HG02678 (cell line): ENCODE measurements around the gene TTLL13.

Experiments
- ATAC-seq: cut with Tn5 transposase; IDR thresholded peaks from one replicate; pipeline ENCODE4 v1.9.1; 2021; ENCODE audit warnings: mild to moderate bottlenecking, moderate library complexity; ENCODE audit not compliant: unreplicated experiment

TTLL13 gene

DNA sequence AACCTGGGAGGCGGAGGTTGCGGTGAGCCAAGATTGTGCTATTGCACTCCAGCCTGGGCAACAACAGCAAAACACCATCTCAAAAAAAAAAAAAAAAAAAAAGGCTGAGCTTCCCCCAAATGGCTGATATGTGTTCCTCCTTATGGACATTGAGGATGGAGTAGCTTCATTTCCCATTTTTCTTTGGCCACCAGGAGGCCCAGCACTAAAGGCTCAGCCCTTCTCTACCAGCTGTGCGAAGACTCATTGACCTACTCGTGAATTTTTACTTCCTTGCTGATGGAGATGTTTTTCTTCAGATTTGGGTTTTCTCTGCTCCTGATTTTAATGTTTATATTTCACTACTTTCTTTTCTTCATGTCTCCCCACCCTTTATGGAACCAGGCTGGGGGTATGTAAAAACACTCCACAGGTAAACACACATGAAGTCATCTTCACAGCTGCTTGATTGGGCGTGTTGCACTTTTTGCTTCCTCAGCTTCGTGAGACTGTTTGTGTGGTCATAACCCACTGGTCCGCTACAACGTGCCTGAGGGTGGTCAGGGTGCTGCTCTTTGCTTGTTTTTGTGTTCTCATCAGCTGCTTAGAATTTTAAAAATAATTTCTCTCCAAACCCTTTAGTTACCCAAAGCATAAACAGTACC, 34.7 kb upstream of the TTLL13 start:
- no peak for ATAC-seq

DNA sequence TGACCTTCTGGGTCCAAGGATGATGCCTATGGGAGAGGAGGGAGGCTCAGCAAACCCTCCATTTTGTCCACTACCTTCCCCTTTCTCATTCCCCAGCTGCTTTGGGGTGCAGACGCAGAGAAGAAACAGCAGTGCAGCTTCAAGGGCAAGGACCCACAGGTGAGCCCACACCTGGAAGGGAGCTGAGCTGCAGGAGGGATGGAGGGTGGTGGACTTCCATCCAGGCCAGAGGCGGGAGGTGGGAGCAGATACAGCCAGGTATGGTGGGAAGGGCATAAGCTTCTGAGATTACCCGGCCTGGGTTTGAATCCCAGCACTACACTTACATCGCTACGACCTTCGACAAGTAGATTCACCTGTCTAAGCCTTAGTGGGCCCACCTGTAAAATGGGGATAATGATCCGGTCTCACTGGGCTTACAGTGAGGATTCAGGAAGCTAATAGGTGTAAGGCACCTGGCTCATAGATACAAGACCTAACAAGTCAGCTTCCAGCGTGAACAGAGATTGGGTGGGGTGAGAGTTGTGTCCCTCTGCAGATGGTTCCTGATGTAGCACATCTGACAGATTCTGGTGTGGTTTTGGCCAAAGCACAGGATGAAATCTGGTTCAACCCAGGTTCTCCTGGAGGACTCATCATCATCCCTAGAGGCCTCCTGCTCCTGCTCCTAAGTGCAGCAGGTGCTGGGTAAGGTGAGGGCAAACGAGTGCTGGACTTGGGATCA, 31.5 kb upstream of the TTLL13 start:
- no peak for ATAC-seq

DNA sequence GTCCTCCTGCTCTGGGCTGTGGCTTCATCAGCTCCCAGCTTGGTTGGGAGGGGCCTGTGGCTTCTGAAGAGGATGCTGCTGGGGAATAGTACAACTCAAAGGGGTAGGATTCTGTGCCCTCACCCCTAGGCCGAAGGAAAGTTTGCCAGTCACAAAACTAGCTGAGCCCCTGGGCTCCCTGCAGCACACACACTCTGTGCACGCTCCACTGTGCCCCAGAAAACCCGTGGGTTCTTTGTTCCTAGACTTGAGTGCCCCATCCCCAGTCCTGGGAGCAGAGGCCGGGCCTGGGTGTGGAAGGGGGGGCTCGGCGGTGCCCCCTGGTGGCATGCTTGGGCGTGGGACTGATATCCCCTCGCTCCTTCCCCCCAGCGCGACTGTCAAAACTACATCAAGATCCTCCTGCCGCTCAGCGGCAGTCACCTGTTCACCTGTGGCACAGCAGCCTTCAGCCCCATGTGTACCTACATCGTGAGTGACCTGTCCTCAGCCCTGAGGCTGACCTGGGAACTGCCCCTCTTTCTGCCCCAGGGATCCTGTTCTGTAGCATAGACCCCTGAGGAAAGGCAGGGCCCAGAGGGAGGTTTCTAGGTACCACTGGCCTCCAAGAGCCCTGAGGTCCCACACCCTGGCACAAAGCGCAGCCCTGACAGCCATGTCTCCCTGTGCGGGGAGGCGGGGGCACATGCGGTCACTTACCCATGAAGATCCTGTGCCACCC, 29.8 kb upstream of the TTLL13 start:
- ATAC-seq: no peak

DNA sequence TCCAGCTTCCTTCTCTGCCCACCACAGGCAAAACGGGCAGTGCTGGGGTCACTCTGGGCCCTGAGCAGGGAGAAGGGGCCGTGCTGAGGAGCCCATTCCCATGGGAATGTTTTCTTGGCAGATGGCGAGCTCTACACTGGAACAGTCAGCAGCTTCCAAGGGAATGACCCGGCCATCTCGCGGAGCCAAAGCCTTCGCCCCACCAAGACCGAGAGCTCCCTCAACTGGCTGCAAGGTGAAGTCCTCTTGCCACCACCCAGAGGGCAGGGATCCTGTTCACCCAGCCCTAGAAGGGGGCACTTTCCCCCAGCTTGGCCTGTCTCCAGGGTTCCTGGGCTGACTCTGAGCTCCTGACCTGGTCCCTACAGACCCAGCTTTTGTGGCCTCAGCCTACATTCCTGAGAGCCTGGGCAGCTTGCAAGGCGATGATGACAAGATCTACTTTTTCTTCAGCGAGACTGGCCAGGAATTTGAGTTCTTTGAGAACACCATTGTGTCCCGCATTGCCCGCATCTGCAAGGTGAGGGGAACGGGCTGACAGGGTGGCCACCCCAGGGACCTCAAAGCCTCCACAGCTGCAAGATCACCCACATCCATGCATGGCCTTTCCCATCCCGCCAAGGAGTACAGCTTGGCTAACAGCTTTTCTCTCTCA, 28.0 kb upstream of the TTLL13 start:
- ATAC-seq: no peak

DNA sequence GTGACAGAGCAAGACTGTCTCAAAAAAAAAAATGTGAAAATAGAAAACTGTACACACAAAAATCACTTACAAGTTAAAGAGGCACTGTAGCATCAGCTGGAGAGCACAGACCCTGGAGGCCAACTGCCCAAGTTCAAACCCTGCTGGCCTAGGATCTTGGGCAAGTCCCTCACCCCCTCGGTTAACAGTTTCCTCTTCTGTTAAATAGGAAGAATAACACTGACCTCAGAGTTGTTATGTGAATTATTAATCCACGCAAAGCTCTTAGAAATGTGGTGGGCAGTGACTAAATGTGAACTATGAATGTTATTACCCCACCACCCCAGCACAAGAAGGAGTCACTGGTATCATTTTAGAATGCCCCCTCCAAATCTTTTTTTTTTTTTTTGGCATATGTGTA, 26.8 kb upstream of the TTLL13 start:
- ATAC-seq: no peak

DNA sequence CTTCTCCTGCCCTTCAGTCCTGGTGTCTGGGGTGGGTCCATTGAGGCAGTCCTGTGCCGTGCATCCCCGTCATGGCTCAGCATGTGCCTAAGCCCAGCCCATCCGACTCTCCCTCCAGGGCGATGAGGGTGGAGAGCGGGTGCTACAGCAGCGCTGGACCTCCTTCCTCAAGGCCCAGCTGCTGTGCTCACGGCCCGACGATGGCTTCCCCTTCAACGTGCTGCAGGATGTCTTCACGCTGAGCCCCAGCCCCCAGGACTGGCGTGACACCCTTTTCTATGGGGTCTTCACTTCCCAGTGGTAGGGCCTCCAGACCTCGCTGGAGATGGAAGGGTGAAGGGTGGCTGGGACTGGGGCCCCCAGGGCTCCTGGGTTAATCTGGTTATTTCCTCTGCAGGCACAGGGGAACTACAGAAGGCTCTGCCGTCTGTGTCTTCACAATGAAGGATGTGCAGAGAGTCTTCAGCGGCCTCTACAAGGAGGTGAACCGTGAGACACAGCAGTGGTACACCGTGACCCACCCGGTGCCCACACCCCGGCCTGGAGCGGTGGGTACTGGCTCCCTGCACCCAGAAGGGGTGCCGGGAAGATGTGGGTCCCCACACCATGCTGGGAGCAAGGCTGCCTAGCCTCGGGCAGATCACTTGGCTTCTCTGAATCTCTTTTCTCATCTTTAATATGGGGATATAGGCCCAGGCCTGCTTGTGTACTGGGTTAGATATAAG, 25.8 kb upstream of the TTLL13 start:
- no peak for ATAC-seq

DNA sequence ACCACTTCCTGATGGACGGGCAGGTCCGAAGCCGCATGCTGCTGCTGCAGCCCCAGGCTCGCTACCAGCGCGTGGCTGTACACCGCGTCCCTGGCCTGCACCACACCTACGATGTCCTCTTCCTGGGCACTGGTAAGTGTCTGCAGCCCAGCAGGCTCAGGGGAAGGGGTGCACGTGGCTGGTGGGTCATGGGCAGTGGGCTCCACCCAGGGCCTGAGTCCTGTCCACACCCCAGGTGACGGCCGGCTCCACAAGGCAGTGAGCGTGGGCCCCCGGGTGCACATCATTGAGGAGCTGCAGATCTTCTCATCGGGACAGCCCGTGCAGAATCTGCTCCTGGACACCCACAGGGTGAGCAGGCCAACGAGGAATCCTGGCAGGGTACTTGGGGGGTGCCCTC, 24.3 kb upstream of the TTLL13 start:
- ATAC-seq: no peak

DNA sequence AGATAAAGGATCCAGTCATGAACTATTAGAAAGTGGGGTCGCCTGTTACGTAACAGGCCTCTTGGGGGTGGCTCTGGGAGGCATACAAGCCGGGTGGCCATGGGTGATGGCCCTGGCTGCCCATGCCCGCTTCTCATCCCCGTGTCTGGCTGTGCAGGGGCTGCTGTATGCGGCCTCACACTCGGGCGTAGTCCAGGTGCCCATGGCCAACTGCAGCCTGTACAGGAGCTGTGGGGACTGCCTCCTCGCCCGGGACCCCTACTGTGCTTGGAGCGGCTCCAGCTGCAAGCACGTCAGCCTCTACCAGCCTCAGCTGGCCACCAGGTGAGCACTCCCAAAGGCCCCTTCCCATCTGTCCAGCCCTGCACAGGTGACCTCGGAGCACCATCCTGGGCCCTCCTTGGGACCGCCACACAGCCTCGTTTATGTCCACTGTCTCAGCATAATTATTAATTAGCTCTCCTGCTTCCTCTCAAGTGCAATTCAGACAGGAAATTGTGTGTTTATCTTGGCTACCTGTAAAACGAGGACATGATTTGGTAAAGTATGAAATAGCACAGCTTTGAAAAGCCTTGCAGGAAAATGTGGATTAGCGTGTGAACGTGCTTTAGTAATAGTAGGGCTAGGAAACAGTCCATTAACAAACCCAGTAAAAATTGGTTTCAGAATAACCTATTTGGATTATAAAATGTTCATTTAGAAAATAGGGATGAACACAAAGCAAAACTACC, 23.7 kb upstream of the TTLL13 start:
- ATAC-seq: no peak

DNA sequence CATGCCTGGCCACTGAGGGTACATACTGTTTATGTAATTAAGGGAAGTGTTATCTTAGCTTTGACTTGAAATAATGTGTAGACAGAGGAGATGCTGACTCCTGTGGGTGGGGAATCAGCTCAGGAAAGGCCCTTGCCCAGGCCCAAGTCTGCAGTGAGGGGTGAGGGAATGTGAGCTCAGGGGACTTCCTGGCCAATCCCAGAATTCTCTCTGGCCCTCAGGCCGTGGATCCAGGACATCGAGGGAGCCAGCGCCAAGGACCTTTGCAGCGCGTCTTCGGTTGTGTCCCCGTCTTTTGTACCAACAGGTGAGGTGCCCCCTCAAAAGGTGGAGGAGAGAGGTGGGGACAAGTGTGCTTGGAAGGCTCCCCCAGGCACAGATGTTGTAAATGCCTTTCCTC, 22.0 kb upstream of the TTLL13 start:
- no peak for ATAC-seq

DNA sequence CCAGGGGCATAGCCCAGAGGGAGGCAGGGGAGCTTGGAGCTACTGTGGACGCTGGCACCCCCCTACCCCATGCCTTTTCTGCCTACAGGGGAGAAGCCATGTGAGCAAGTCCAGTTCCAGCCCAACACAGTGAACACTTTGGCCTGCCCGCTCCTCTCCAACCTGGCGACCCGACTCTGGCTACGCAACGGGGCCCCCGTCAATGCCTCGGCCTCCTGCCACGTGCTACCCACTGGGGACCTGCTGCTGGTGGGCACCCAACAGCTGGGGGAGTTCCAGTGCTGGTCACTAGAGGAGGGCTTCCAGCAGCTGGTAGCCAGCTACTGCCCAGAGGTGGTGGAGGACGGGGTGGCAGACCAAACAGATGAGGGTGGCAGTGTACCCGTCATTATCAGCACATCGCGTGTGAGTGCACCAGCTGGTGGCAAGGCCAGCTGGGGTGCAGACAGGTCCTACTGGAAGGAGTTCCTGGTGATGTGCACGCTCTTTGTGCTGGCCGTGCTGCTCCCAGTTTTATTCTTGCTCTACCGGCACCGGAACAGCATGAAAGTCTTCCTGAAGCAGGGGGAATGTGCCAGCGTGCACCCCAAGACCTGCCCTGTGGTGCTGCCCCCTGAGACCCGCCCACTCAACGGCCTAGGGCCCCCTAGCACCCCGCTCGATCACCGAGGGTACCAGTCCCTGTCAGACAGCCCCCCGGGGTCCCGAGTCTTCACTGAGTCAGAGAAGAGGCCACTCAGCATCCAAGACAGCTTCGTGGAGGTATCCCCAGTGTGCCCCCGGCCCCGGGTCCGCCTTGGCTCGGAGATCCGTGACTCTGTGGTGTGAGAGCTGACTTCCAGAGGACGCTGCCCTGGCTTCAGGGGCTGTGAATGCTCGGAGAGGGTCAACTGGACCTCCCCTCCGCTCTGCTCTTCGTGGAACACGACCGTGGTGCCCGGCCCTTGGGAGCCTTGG, 21.3 kb upstream of the TTLL13 start:
- no peak for ATAC-seq

DNA sequence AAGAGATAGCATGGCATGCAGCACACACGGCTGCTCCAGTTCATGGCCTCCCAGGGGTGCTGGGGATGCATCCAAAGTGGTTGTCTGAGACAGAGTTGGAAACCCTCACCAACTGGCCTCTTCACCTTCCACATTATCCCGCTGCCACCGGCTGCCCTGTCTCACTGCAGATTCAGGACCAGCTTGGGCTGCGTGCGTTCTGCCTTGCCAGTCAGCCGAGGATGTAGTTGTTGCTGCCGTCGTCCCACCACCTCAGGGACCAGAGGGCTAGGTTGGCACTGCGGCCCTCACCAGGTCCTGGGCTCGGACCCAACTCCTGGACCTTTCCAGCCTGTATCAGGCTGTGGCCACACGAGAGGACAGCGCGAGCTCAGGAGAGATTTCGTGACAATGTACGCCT, 20.4 kb upstream of the TTLL13 start:
- no peak for ATAC-seq

DNA sequence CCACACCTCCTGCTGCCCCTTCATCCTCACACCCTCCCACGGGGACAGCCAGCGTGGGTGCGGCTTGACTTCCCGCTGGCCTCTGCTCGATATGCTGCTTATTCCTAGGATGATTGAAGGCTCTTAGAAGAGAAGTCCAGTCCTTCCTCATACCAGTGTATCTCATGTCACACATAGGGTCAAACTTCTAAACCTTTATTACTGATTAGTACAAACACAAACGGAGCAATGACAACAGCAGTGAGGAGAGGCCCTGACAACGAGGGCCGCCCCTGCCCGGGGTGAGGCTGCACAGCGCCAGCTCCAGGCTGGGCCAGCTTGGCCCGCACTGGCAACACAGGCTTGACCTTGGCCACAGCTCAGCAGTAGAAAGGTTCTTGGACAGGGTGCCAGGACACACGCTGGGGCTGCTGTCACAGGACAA, 19.3 kb upstream of the TTLL13 start:
- no peak for ATAC-seq

DNA sequence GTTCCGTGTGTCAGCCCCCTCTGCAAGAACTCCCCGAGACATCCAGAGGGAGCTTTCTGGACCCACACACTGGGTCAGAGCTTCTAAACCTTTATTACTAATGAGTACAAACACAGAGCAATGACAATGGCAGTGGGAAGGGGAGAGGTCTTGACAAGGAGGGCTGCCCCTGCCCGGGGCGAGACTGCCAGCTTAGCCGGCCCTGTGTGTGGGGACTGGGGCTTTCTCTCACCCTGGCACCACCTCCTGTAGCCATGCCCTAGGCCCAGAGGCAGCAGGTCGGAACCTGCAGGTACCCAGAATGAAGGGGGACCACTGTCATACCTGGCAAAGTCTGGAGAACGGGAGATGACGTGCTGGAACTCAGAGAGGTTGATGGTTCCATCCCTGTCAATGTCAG, 18.7 kb upstream of the TTLL13 start:
- ATAC-seq: no peak

DNA sequence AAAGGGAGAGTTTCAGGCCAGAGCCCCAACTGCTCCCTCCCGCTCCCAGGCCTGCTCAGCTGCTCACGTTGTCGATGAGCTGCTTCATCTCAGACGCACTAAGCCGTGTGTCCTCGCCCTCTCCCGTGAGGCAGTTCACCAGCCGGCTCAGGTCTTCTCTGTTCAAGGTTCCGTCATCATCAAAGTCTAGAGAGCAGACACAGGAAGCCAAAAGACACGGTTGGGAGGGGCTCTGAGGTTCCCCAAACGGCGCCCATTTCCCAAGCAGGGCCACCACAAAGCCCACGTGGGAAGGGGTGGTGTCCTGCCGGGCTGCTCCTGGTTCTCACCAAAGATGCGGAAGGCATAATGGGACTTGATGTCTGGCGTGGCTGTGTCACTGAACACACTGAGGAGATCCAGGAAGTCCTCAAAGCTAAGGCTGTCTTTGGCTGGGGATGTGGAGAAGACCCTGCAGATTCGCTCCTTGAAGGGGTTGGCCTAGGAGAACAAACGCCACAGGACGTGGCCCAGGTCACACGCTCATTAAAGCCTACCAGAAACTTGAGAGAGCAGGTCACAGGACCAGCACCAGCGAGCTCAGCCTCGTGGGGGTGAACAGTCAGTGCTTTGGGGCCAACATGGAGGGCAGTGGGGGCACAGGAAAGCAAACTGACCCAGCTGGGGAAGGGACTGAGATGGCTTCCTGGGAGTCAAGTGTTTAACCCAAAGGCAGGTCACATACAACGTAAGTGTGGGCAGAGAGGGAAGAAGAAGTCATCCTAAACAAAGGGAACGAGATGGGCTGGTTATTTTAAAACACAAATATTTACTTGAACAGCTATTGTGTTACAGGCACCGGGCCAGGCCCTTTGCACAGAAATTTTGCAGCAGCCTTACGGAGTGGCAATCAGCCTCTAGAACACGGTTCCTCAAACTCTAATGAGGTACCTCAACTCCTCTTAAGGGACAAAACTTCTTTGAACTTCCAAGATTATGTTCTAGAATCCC, 18.0 kb upstream of the TTLL13 start:
- no peak for ATAC-seq

DNA sequence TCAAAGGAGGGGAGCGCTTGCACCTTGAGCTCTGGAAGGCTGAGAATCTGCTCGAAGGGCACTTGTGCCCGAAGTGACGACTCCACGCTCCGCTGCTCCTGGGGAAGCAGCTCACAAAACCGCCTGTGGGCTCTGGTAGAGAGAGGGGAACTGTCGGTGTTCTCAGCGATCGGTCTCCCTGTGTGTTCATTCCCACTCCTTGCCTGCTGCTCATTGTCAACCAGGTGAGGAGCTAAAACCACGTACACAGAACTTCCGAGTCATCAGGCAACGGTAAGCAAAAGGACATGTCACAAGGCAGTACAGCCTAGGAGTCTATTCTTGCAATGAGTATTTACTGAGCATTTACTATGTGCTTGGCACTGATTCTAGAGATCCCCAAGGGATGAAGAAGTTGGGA, 17.2 kb upstream of the TTLL13 start:
- no peak for ATAC-seq

DNA sequence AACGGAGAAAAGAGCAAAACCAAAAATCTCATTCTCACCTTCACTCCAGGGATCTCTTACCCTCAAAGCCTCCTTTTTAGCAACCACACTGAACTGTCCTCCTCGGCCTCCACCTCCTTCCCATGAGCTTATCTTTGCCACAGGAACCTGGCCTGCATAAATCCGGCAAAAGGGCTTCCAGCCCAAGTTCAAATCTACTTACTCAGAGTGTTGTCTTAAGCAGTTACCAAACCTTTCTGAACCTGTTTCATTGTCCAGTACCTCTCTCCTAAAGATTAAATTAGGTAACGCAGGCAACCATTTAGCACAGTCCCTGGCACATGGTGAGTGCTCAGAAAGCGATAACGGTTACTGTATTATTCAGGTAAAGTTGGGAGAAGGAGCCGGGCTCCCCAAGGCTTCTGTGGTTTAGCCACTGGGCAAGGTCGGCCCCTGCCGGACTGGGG, 16.4 kb upstream of the TTLL13 start:
- ATAC-seq: no peak

DNA sequence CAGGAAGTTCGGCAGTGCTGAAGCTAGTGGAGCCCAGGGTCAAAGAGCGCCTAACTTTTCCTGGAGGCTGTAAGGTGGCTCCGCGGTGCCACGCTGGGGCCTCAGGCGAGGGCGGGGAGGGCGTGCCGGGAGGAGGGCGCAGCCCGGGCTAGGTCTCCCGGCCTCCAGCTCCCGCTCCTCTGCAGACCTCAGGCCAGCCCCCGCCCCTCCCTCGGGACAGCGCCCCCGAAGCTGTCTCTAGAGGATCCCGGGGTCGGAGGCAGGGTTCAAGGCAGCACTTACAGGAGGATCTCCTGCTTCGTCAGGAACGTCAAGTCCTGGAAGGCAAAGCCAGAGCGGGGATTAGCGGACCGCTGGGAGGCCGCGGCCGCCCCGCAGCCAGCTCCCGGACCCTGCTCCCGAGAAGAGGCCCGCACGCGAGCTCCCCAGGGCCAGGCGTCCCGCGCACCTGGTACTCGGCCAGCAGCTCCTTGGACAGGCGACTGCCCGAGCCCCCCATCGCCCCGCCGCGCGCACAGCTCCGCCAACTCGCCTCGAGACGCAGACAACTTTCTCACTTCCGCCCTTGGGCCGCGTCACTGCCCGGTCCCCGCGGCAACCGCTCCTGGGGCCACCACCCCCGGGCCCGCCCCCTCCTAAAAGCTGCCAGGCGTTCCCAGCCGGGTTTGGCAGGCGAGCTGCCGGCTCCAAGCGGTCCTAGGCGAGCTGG, 15.8 kb upstream of the TTLL13 start, which contains the start of gene CIB1:
CIB1 (minus strand) TSS at position 555 of the 709 bp plus-strand sequence; CDS start at position 499, 56 bp downstream.
- ATAC-seq: peak; percentile 90
